ENCODE results near the gene GPD2.

DNA sequence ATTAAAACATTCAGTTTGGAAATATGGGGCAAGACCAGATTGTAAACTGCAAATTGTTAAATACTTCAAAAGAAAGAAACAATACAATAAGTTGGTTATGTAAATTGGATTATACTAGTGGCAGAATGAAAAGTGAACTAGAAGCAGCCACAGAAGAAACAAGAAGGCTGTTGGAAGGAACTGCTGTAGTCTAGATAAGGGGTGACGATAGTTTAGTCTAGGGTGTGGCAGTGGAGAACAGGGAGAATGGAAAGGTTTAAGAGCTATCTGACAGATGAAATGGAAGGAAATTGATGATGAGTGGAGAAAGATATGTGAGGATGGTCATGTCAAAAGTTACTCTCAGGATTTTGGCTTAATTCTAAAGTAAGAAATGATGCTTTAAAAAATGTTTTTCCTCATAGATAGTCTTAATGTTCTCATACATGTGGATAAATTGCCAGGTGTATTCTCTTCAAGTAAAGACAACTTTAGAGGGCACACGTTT is 179.7 kb downstream of the GPD2 start:
- TF ChIP-seq POLR2A (IDR thresholded peaks at IDR 0.05; ENCODE audit: low read depth, low read length) = no peak
- TF ChIP-seq POLR2AphosphoS5 (IDR thresholded peaks at IDR 0.05; ENCODE audit: low read depth, low read length) = no peak
- TF ChIP-seq TAF1 (IDR thresholded peaks at IDR 0.05; ENCODE audit: borderline replicate concordance, low read depth, low read length) = no peak

Measured in GM12892 (cell line).